Endodermal cell (in vitro differentiated cells): ENCODE measurements around the gene OGFR. TPM values are rescaled to one million over a fixed set of nuclear protein-coding genes. Genes with fewer than 3 reads are reported as not detected.

Experiments used
- DNase-seq: peaks from one replicate; pipeline ENCODE4 v3.0.0-alpha.2; 2017
- H3K27ac ChIP-seq: 2 replicates; pipeline ENCODE4 v1.5.1; 2013; ENCODE audit warnings: mild to moderate bottlenecking, low read depth, low read length, moderate library complexity
- H3K27me3 ChIP-seq: 2 replicates; pipeline ENCODE4 v1.6.1; 2013; ENCODE audit warnings: mild to moderate bottlenecking, low read length, moderate library complexity; ENCODE audit not compliant: insufficient read depth, control insufficient read depth, poor library complexity, severe bottlenecking
- H3K36me3 ChIP-seq: 2 replicates; pipeline ENCODE4 v1.7.0; 2013; ENCODE audit warnings: mild to moderate bottlenecking, low read length, moderate library complexity; ENCODE audit not compliant: control insufficient read depth, insufficient read depth
- H3K4me1 ChIP-seq: one replicate; pipeline ENCODE4 v1.7.0; 2013; ENCODE audit warnings: low read length; ENCODE audit not compliant: control insufficient read depth, insufficient read depth
- H3K4me3 ChIP-seq: 2 replicates; pipeline ENCODE4 v1.5.1; 2013; ENCODE audit warnings: mild to moderate bottlenecking, low read length, moderate library complexity
- H3K9ac ChIP-seq: 2 replicates; pipeline ENCODE4 v1.6.1; 2013; ENCODE audit warnings: mild to moderate bottlenecking, low read length, moderate library complexity; ENCODE audit not compliant: poor library complexity, severe bottlenecking; ENCODE audit errors: extremely low read depth
- H3K9me3 ChIP-seq: 2 replicates; pipeline ENCODE4 v1.6.1; 2013; ENCODE audit warnings: mild to moderate bottlenecking, low read length, moderate library complexity; ENCODE audit not compliant: control insufficient read depth
- H3K27ac Mint-ChIP-seq: 2 replicates; pipeline ENCODE4 v1.8.0; 2020; ENCODE audit warnings: mixed read lengths
- H3K27me3 Mint-ChIP-seq: 2 replicates; pipeline ENCODE4 v1.8.0; 2021; ENCODE audit warnings: mild to moderate bottlenecking, mixed read lengths; ENCODE audit not compliant: insufficient read depth
- H3K36me3 Mint-ChIP-seq: 2 replicates; pipeline ENCODE4 v1.8.0; 2020; ENCODE audit warnings: low read depth, mixed read lengths
- H3K4me1 Mint-ChIP-seq: 2 replicates; pipeline ENCODE4 v1.8.0; 2020; ENCODE audit warnings: mixed read lengths
- H3K4me3 Mint-ChIP-seq: 2 replicates; pipeline ENCODE4 v1.8.0; 2020; ENCODE audit warnings: mild to moderate bottlenecking, moderate library complexity, mixed read lengths
- H3K9me3 Mint-ChIP-seq: 2 replicates; pipeline ENCODE4 v1.8.0; 2020; ENCODE audit warnings: mild to moderate bottlenecking, mixed read lengths
- CTCF ChIP-seq: fragments of 200-600 bp; sonication (generic); conservative IDR thresholded peaks from 2 replicates; pipeline ENCODE4 v1.5.0; 2021; ENCODE audit warnings: antibody characterized with exemption, mild to moderate bottlenecking
- whole genome bisulfite sequencing, 2 experiments: methylation state at CpG; one replicate each; pipeline versions ENCODE4 v1.1.5 to v1.1.7; 2013; ENCODE audit warnings: missing lambda C conversion rate in 2 of 2, mixed read lengths in 1 of 2; ENCODE audit not compliant: insufficient coverage in 1 of 2, insufficient read length in 1 of 2; 5-methylcytosine and 5-hydroxymethylcytosine counted together
- total RNA-seq, 2 donors: library from RNA; stranded (reverse); fragmentation: NEBNext Ultra II Directional in 1 of 2; extraction: Animal tissue kit (Norgen Biotek cat#: 25700) in 1 of 2; gene quantifications; 2 replicates in 1 of 2; 3 replicates in 1 of 2; pipeline ENCODE4 v1.2.1, GENCODE V29; 2021

OGFR gene
- total RNA-seq, 2 donors from 2014 or later = 28.1 to 28.5 TPM

- Histone ChIP-seq H3K4me3 (no peak overlapping the region), H3K36me3 (peaks cover 27% of the 10 kb centered on the region), H3K4me1 (peaks cover 4% of the 10 kb centered on the region), H3K27ac (no peak overlapping the region), H3K9me3 (no peaks in the 10 kb centered on the region), H3K9ac (no peak overlapping the region), H3K27me3 (peaks cover 5% of the 10 kb centered on the region)
- Mint-ChIP-seq H3K4me1 (no peaks in the 10 kb centered on the region), H3K9me3 (no peaks in the 10 kb centered on the region), H3K27ac (no peak overlapping the region), H3K36me3 (peaks cover 26% of the 10 kb centered on the region), H3K27me3 (peaks cover 9% of the 10 kb centered on the region), H3K4me3 (no peak overlapping the region)
- WGBS, 2 experiments = 91 to 92% methylated on average over 24 to 26 of the region's 26 CpGs
- no peak for DNase-seq
- no peak for TF ChIP-seq CTCF
Observed at GRCh38 chr20:62800314-62801259, 4.0 kb upstream of the OGFR start.

- H3K4me3 ChIP-seq = no peak overlapping the region
- H3K36me3 ChIP-seq = peaks cover 27% of the 10 kb centered on the region
- WGBS, 2 experiments = 92 to 93% methylated on average over 12 to 15 of the region's 15 CpGs
- Mint-ChIP-seq H3K9me3 (no peaks in the 10 kb centered on the region), H3K4me3 (no peak overlapping the region), H3K27ac (no peak overlapping the region), H3K36me3 (peaks cover 26% of the 10 kb centered on the region), H3K4me1 (no peaks in the 10 kb centered on the region), H3K27me3 (peaks cover 4% of the 10 kb centered on the region)
- TF ChIP-seq CTCF = no peak
- H3K9me3 ChIP-seq = no peaks in the 10 kb centered on the region
- no peaks in the 10 kb centered on the region for H3K27me3 ChIP-seq
- H3K4me1 ChIP-seq = peaks cover 4% of the 10 kb centered on the region
- H3K27ac ChIP-seq = no peak overlapping the region
- H3K9ac ChIP-seq = no peak overlapping the region
- no peak for DNase-seq
Observed at GRCh38 chr20:62801284-62802010, 3.2 kb upstream of the OGFR start.

- H3K4me3 ChIP-seq = no peak overlapping the region
- H3K27me3 Mint-ChIP-seq = peaks cover 4% of the 10 kb centered on the region
- H3K9me3 Mint-ChIP-seq = no peaks in the 10 kb centered on the region
- H3K27me3 ChIP-seq = no peaks in the 10 kb centered on the region
- H3K27ac ChIP-seq = no peak overlapping the region
- WGBS, 2 experiments = 91 to 92% methylated on average over 20 to 22 of the region's 22 CpGs
- H3K4me3 Mint-ChIP-seq = no peak overlapping the region
- TF ChIP-seq CTCF = no peak
- peaks cover 2% of the 10 kb centered on the region for H3K4me1 ChIP-seq
- H3K4me1 Mint-ChIP-seq = no peaks in the 10 kb centered on the region
- no peak for DNase-seq
- peaks cover 27% of the 10 kb centered on the region for H3K36me3 ChIP-seq
- no peak overlapping the region for H3K27ac Mint-ChIP-seq
- no peaks in the 10 kb centered on the region for H3K9me3 ChIP-seq
- no peak overlapping the region for H3K9ac ChIP-seq
- peaks cover 26% of the 10 kb centered on the region for H3K36me3 Mint-ChIP-seq
Observed at GRCh38 chr20:62802026-62802712, 2.5 kb upstream of the OGFR start.
